Activated CD4-positive, alpha-beta T cell treated with anti-CD3 and anti-CD28 coated beads, Interleukin-2, amount 10 ng/mL, durations not matched to agents 24 days and 14 days (primary cell): ENCODE measurements around the gene MCM10. TPM values are rescaled to one million over a fixed set of nuclear protein-coding genes. Genes with fewer than 3 reads are reported as not detected.
"Not testable (repeated sequence)": the region's sequence is repeated elsewhere in the genome, so short reads cannot be mapped to it uniquely, and the experiment has no call there.

Experiments used
- DNase-seq: peaks from one replicate; pipeline ENCODE4 v3.0.0; 2022
- H3K27ac Mint-ChIP-seq: one replicate; pipeline ENCODE4 v1.8.0; 2022; ENCODE audit warnings: mild to moderate bottlenecking, mixed read lengths
- H3K27me3 Mint-ChIP-seq: one replicate; pipeline ENCODE4 v1.8.0; 2022; ENCODE audit warnings: mixed read lengths
- H3K36me3 Mint-ChIP-seq: one replicate; pipeline ENCODE4 v1.8.0; 2022; ENCODE audit warnings: low read depth, mild to moderate bottlenecking, mixed read lengths
- H3K4me1 Mint-ChIP-seq: one replicate; pipeline ENCODE4 v1.8.0; 2021; ENCODE audit warnings: mixed read lengths
- H3K4me3 Mint-ChIP-seq: one replicate; pipeline ENCODE4 v1.8.0; 2022; ENCODE audit warnings: mild to moderate bottlenecking, moderate library complexity, mixed read lengths
- H3K9me3 Mint-ChIP-seq: one replicate; pipeline ENCODE4 v1.8.0; 2021; ENCODE audit warnings: mixed read lengths
- intact Hi-C: fragments of 100-400 bp; cut with micrococcal nuclease; formaldehyde crosslinking; loops from one replicate; pipeline ENCODE4 v1.15.1; 2023
- total RNA-seq: library from RNA; stranded (reverse); gene quantifications from 2 replicates; pipeline ENCODE4 v1.2.3, GENCODE V29; 2022

The MCM10 gene
- total RNA-seq, 1 donor from 2014 or later, result 107 TPM

- Mint-ChIP-seq H3K4me3 (no peak overlapping the region), H3K4me1 (no peaks in the 10 kb centered on the region), H3K9me3 (no peaks in the 10 kb centered on the region), H3K27ac (no peak overlapping the region), H3K36me3 (no peaks in the 10 kb centered on the region), H3K27me3 (no peaks in the 10 kb centered on the region)
- DNase-seq, result no peak
- intact Hi-C loops, result no loop called here
These were observed 77.1 kb downstream of the MCM10 start for GRCh38 chr10:13238271-13239077.

GRCh38 chr10:13239923-13240322 lies 78.6 kb downstream of the MCM10 start:
- no peaks in the 10 kb centered on the region for H3K4me1 Mint-ChIP-seq
- no peaks in the 10 kb centered on the region for H3K9me3 Mint-ChIP-seq
- H3K4me3 Mint-ChIP-seq, result no peak overlapping the region
- no peaks in the 10 kb centered on the region for H3K36me3 Mint-ChIP-seq
- DNase-seq, result no peak
- no peak overlapping the region for H3K27ac Mint-ChIP-seq
- intact Hi-C loops, result no loop called here
- no peaks in the 10 kb centered on the region for H3K27me3 Mint-ChIP-seq

GRCh38 chr10:13241613-13242012 lies 80.3 kb downstream of the MCM10 start:
- Mint-ChIP-seq H3K4me1 (no peaks in the 10 kb centered on the region), H3K27me3 (no peaks in the 10 kb centered on the region), H3K9me3 (no peaks in the 10 kb centered on the region), H3K27ac (no peak overlapping the region), H3K4me3 (no peak overlapping the region), H3K36me3 (no peaks in the 10 kb centered on the region)
- intact Hi-C loops, result no loop called here
- no peak for DNase-seq

GRCh38 chr10:13242260-13242659 lies 80.9 kb downstream of the MCM10 start:
- H3K36me3 Mint-ChIP-seq, H3K4me3 Mint-ChIP-seq, DNase-seq, H3K4me1 Mint-ChIP-seq, H3K9me3 Mint-ChIP-seq, intact Hi-C loops, H3K27me3 Mint-ChIP-seq, H3K27ac Mint-ChIP-seq: not testable (repeated sequence)

- Mint-ChIP-seq H3K4me1 (no peaks in the 10 kb centered on the region), H3K4me3 (no peak overlapping the region), H3K27me3 (peaks cover 4% of the 10 kb centered on the region), H3K9me3 (no peaks in the 10 kb centered on the region), H3K36me3 (no peaks in the 10 kb centered on the region), H3K27ac (no peak overlapping the region)
- DNase-seq, result no peak
- intact Hi-C loops, result no loop called here
These were observed 85.9 kb downstream of the MCM10 start for GRCh38 chr10:13247246-13247645.

- H3K9me3 Mint-ChIP-seq, result no peaks in the 10 kb centered on the region
- DNase-seq, result no peak
- intact Hi-C loops, result no loop called here
- H3K36me3 Mint-ChIP-seq, result no peaks in the 10 kb centered on the region
- H3K27me3 Mint-ChIP-seq, result peaks cover 4% of the 10 kb centered on the region
- no peak overlapping the region for H3K4me3 Mint-ChIP-seq
- no peak overlapping the region for H3K27ac Mint-ChIP-seq
- no peaks in the 10 kb centered on the region for H3K4me1 Mint-ChIP-seq
These were observed 86.4 kb downstream of the MCM10 start for GRCh38 chr10:13247784-13248183.

GRCh38 chr10:13253726-13254125 lies 92.4 kb downstream of the MCM10 start:
- Mint-ChIP-seq H3K4me3 (no peak overlapping the region), H3K4me1 (peaks cover 2% of the 10 kb centered on the region), H3K9me3 (no peaks in the 10 kb centered on the region), H3K27ac (no peak overlapping the region), H3K36me3 (no peaks in the 10 kb centered on the region), H3K27me3 (peaks cover 15% of the 10 kb centered on the region)
- no peak for DNase-seq
- intact Hi-C loops, result no loop called here

GRCh38 chr10:13256627-13257026 lies 95.3 kb downstream of the MCM10 start:
- peaks cover 2% of the 10 kb centered on the region for H3K4me1 Mint-ChIP-seq
- H3K27me3 Mint-ChIP-seq, result peaks cover 12% of the 10 kb centered on the region
- H3K27ac Mint-ChIP-seq, result no peak overlapping the region
- no peaks in the 10 kb centered on the region for H3K36me3 Mint-ChIP-seq
- peaks cover 3% of the 10 kb centered on the region for H3K9me3 Mint-ChIP-seq
- no peak overlapping the region for H3K4me3 Mint-ChIP-seq
- intact Hi-C loops, result no loop called here
- no peak for DNase-seq

- H3K9me3 Mint-ChIP-seq, result peaks cover 3% of the 10 kb centered on the region
- peaks cover 12% of the 10 kb centered on the region for H3K27me3 Mint-ChIP-seq
- DNase-seq, result no peak
- no peak overlapping the region for H3K27ac Mint-ChIP-seq
- H3K4me1 Mint-ChIP-seq, result peaks cover 2% of the 10 kb centered on the region
- intact Hi-C loops, result no loop called here
- H3K4me3 Mint-ChIP-seq, result no peak overlapping the region
- no peaks in the 10 kb centered on the region for H3K36me3 Mint-ChIP-seq
These were observed 96.3 kb downstream of the MCM10 start for GRCh38 chr10:13257621-13258140.

Other genes with a start within 250 kb of the MCM10 start
- 0.07 and 0.09 TPM in 2 replicates for gene CCDC3, start 159.8 kb upstream of the MCM10 start, total RNA-seq
- gene OPTN, start 61.4 kb upstream of the MCM10 start, total RNA-seq, result 39.5 and 43.6 TPM in 2 replicates
- gene UCMA, start 72.8 kb downstream of the MCM10 start, total RNA-seq, result not detected in 2 replicates
- gene PHYH, start 138.5 kb downstream of the MCM10 start, total RNA-seq, result 12.8 and 15.9 TPM in 2 replicates
- gene SEPHS1, start 186.7 kb downstream of the MCM10 start, total RNA-seq, result 59.9 and 64.2 TPM in 2 replicates